Stomach (tissue), 9 donors: ENCODE data around the gene PYROXD2. TPM values are rescaled to one million over a fixed set of nuclear protein-coding genes. Genes with fewer than 3 reads are reported as not detected.

Experiments used
- DNase-seq, 2 donors: peaks; one replicate each; pipeline versions ENCODE4 v3.0.0 to v3.0.0-alpha.2; 2013 to 2019
- H3K27ac ChIP-seq, 5 donors: fragments of 200-600 bp in 4 of 5; sonication (generic) in 4 of 5; one replicate each; pipeline ENCODE4 v1.5.1; 2013 to 2019; ENCODE audit warnings: mild to moderate bottlenecking in 1 of 5, moderate library complexity in 1 of 5
- H3K27me3 ChIP-seq, 3 donors: fragments of 200-600 bp; sonication (generic); one replicate each; pipeline ENCODE4 v1.5.1; 2017 to 2019; ENCODE audit warnings: mixed run types in 1 of 3
- H3K36me3 ChIP-seq, 4 donors: fragments of 200-600 bp; sonication (generic); 1 replicate in 3 of 4; 2 replicates in 1 of 4; pipeline ENCODE4 v1.5.1; 2016 to 2019
- H3K4me1 ChIP-seq, 4 donors: fragments of 200-600 bp; sonication (generic); one replicate each; pipeline ENCODE4 v1.5.1; 2016 to 2019
- H3K4me3 ChIP-seq, 4 donors: fragments of 200-600 bp; sonication (generic) in 3 of 4; one replicate each; pipeline ENCODE4 v1.5.1; 2016 to 2019; ENCODE audit warnings: mild to moderate bottlenecking in 1 of 4
- H3K9me3 ChIP-seq, 4 donors: fragments of 200-600 bp; sonication (generic); one replicate each; pipeline ENCODE4 v1.5.1; 2016 to 2019
- CTCF ChIP-seq, 7 experiments: fragments of 450-650 bp in 4 of 7; fragments of 200-600 bp in 3 of 7; sonication (generic) in 3 of 7; IDR thresholded peaks; one replicate each; pipeline ENCODE4 v1.5.1; 2016 to 2019; ENCODE audit warnings: antibody characterized with exemption in 7 of 7, control low read depth in 2 of 7, mild to moderate bottlenecking in 1 of 7
- EP300 ChIP-seq: sonication (generic); formaldehyde crosslinking; IDR thresholded peaks from one replicate; pipeline ENCODE4 v1.6.1; 2017; ENCODE audit warnings: antibody characterized with exemption
- POLR2A ChIP-seq, 4 donors: fragments of 450-650 bp; IDR thresholded peaks; one replicate each; pipeline ENCODE4 v1.6.1; 2016; ENCODE audit warnings: antibody characterized with exemption in 4 of 4, control low read depth in 2 of 4, mild to moderate bottlenecking in 1 of 4, moderate library complexity in 1 of 4
- POLR2AphosphoS5 ChIP-seq, 3 donors: sonication (generic); formaldehyde crosslinking; IDR thresholded peaks; one replicate each; pipeline ENCODE4 v1.6.1; 2016; ENCODE audit warnings: antibody characterized with exemption in 3 of 3
- WGBS, 5 donors: extraction: QIAGEN DNeasy Blood & Tissue Kit in 3 of 5; methylation state at CpG; one replicate each; pipeline versions ENCODE4 v1.1.5 to v1.1.7; 2013 to 2018; 5-methylcytosine and 5-hydroxymethylcytosine counted together
- intact Hi-C: fragments of 100-400 bp; cut with DNase I; formaldehyde crosslinking; loops from one replicate; pipeline ENCODE4 v1.15.1; 2023; ENCODE audit warnings: low total_unique reads
- polyA plus RNA-seq, 3 donors: library from polyadenylated mRNA; stranded (reverse); fragments of 200-250 nt; gene quantifications; one replicate each; pipeline ENCODE4 v1.2.3, GENCODE V29; 2013
- small RNA-seq, 4 donors: library from RNA; depleted of rRNA; stranded (forward); fragments of <200 nt; gene quantifications; one replicate each; pipeline ENCODE3, GENCODE V24; 2016
- total RNA-seq, 5 donors: library from RNA; depleted of rRNA; stranded (reverse); fragments of >200 nt; gene quantifications; one replicate each; pipeline versions ENCODE4 v1.1.0 to v1.2.3, GENCODE V29; 2014 to 2016
- donor health status: healthy with polysubstance abuse.
- donor health status: Bipolar disorder and iron deficiency.
- donor health status: healthy.

PYROXD2 gene
- total and polyA plus RNA-seq, 8 donors = 2.4 to 33.5 (median 8.3) TPM

GRCh38 chr10:98337484-98337883 lies 77.5 kb downstream of the PYROXD2 start:
- DNase-seq = no peak
- Histone ChIP-seq H3K27me3 (peaks cover 0 to 14% (median 0%) of the 10 kb centered on the region in 3 donors), H3K9me3 (no peaks in the 10 kb centered on the region), H3K36me3 (no peaks in the 10 kb centered on the region), H3K4me1 (peaks cover 0 to 10% (median 4%) of the 10 kb centered on the region in 4 donors), H3K27ac (no peak overlapping the region), H3K4me3 (no peak overlapping the region)
- intact Hi-C loops = no loop called here
- WGBS, 5 donors = 84 to 93% (median 86%) methylated on average over 8 of the region's 8 CpGs
- TF ChIP-seq POLR2A (IDR thresholded peaks at IDR 0.05) = no peak
- no peak for TF ChIP-seq CTCF (IDR thresholded peaks at IDR 0.05)
- no peak for TF ChIP-seq EP300
- TF ChIP-seq POLR2AphosphoS5 (IDR thresholded peaks at IDR 0.05) = no peak

Small RNA genes within 50 kb of the gene (small RNA-seq; reads per million reads assigned to genes)
- 0 to 0.62 (median 0.19) reads per million in 4 donors for gene MIR4685

Other genes starting within 250 kb of the PYROXD2 start
- gene LOXL4, start 147.0 kb downstream of the PYROXD2 start, total RNA-seq = 10 to 100 TPM in 1 of 5 donors, 1 to 10 TPM in 3, under 1 TPM in 1; 0.29 to 23.7 (median 2.0) TPM
- 1 to 10 TPM; 1.2 to 1.6 (median 1.4) TPM for gene LOXL4, start 147.0 kb downstream of the PYROXD2 start, polyA plus RNA-seq
- 100 to 1,000 TPM in 2 of 5 donors, 10 to 100 TPM in 3; 15.1 to 140 (median 89.1) TPM for gene HPS1, start 31.8 kb upstream of the PYROXD2 start, total RNA-seq
- gene HPS1, start 31.8 kb upstream of the PYROXD2 start, polyA plus RNA-seq = 10 to 100 TPM; 30.7 to 49.8 (median 37.3) TPM